GM23248 (cell line): ENCODE measurements around the gene BAZ2B. TPM values are rescaled to one million over a fixed set of nuclear protein-coding genes. Genes with fewer than 3 reads are reported as not detected.

Source experiments
- DNase-seq: peaks from one replicate; pipeline ENCODE4 v3.0.0-alpha.2; 2015
- H2AFZ ChIP-seq: fragments of 200-600 bp; sonication (generic); 2 replicates; pipeline ENCODE4 v1.6.1; 2016; ENCODE audit warnings: antibody characterized with exemption
- H3F3A ChIP-seq: fragments of 200-600 bp; sonication (generic); 2 replicates; pipeline ENCODE4 v1.6.1; 2016; ENCODE audit warnings: mild to moderate bottlenecking, antibody characterized with exemption, mixed run types; ENCODE audit not compliant: insufficient read depth
- H3K27ac ChIP-seq: fragments of 200-600 bp; sonication (generic); 2 replicates; pipeline ENCODE4 v1.5.1; 2016; ENCODE audit warnings: mild to moderate bottlenecking
- H3K27me3 ChIP-seq: fragments of 200-600 bp; sonication (generic); replicated peaks from 2 replicates; pipeline ENCODE4 v1.6.1; 2016; ENCODE audit warnings: mild to moderate bottlenecking; ENCODE audit not compliant: insufficient read depth
- H3K36me3 ChIP-seq: fragments of 200-600 bp; sonication (generic); 2 replicates; pipeline ENCODE4 v1.6.1; 2016; ENCODE audit warnings: low read depth, mild to moderate bottlenecking
- H3K4me1 ChIP-seq: fragments of 200-600 bp; sonication (generic); 2 replicates; pipeline ENCODE4 v1.6.1; 2016; ENCODE audit warnings: mild to moderate bottlenecking; ENCODE audit not compliant: insufficient read depth
- H3K4me2 ChIP-seq: fragments of 200-600 bp; sonication (generic); one replicate; pipeline ENCODE4 v1.6.1; 2016; ENCODE audit warnings: mild to moderate bottlenecking; ENCODE audit not compliant: unreplicated experiment
- H3K4me3 ChIP-seq: fragments of 200-600 bp; sonication (generic); 2 replicates; pipeline ENCODE4 v1.5.1; 2016; ENCODE audit warnings: mild to moderate bottlenecking
- H3K79me2 ChIP-seq: fragments of 200-600 bp; sonication (generic); 2 replicates; pipeline ENCODE4 v1.6.1; 2016; ENCODE audit warnings: mild to moderate bottlenecking; ENCODE audit not compliant: insufficient read depth
- H3K9ac ChIP-seq: fragments of 200-600 bp; sonication (generic); 2 replicates; pipeline ENCODE4 v1.6.1; 2016; ENCODE audit warnings: mild to moderate bottlenecking
- H3K9me2 ChIP-seq: fragments of 200-600 bp; sonication (generic); 2 replicates; pipeline ENCODE4 v1.6.1; 2016; ENCODE audit warnings: mixed run types, mild to moderate bottlenecking, moderate library complexity; ENCODE audit not compliant: insufficient read depth
- H3K9me3 ChIP-seq: fragments of 200-600 bp; sonication (generic); one replicate; pipeline ENCODE4 v1.6.1; 2017; ENCODE audit warnings: low read depth
- H4K20me1 ChIP-seq: fragments of 200-600 bp; sonication (generic); 2 replicates; pipeline ENCODE4 v1.6.0; 2016; ENCODE audit not compliant: insufficient read depth
- EZH2 ChIP-seq: fragments of 200-600 bp; sonication (generic); IDR thresholded peaks from 2 replicates; pipeline ENCODE4 v1.6.1; 2018; ENCODE audit warnings: antibody characterized with exemption, mild to moderate bottlenecking; ENCODE audit not compliant: insufficient read depth, poor library complexity, severe bottlenecking
- EZH2phosphoT487 ChIP-seq: fragments of 200-600 bp; sonication (generic); IDR thresholded peaks from 2 replicates; pipeline ENCODE4 v1.6.1; 2018; ENCODE audit warnings: antibody characterized with exemption, moderate library complexity, mild to moderate bottlenecking, low read depth; ENCODE audit not compliant: insufficient read depth
- WGBS, 2 experiments: methylation state at CpG; one replicate each; pipeline ENCODE4 v1.1.6; 2015 to 2017; ENCODE audit warnings: low lambda C conversion rate in 2 of 2, low coverage in 1 of 2; ENCODE audit errors: missing lambda C conversion rate in 2 of 2; 5-methylcytosine and 5-hydroxymethylcytosine counted together
- in situ Hi-C: fragments of 300-500 bp; cut with MboI; formaldehyde crosslinking; loops from 2 replicates; pipeline ENCODE4 v1.15.0; 2020
- polyA plus RNA-seq: library from polyadenylated mRNA; unstranded; fragments of >200 nt; fragmentation: Nextera tagmentation; extraction: Ambion mirVana; gene quantifications from 2 replicates; pipeline ENCODE4 v1.2.1, GENCODE V29; 2016
- total RNA-seq: library from RNA; depleted of rRNA; stranded (reverse); fragments of >200 nt; shearing (Covaris generic); gene quantifications from 2 replicates; pipeline ENCODE4 v1.2.3, GENCODE V29; 2014

Gene BAZ2B
- total and polyA plus RNA-seq, 2 experiments from 2014 or later: 17.0 to 20.5 TPM

GRCh38 chr2:159439421-159439820, 176.9 kb downstream of the BAZ2B start:
- in situ Hi-C loops: no loop called here
- no peaks in the 10 kb centered on the region for H3K27me3 ChIP-seq
- no peaks in the 10 kb centered on the region for H4K20me1 ChIP-seq

GRCh38 chr2:159438720-159439353, 177.5 kb downstream of the BAZ2B start:
- H3F3A ChIP-seq: no peaks in the 10 kb centered on the region
- in situ Hi-C loops: no loop called here
- no peak overlapping the region for H3K27ac ChIP-seq
- DNase-seq: no peak
- H3K9me3 ChIP-seq: no peaks in the 10 kb centered on the region
- H3K4me1 ChIP-seq: no peaks in the 10 kb centered on the region
- no peak overlapping the region for H2AFZ ChIP-seq
- H3K9me2 ChIP-seq: no peaks in the 10 kb centered on the region
- TF ChIP-seq EZH2phosphoT487 (no peak), EZH2 (no peak)
- H3K9ac ChIP-seq: no peak overlapping the region
- H3K27me3 ChIP-seq: no peaks in the 10 kb centered on the region
- H4K20me1 ChIP-seq: no peaks in the 10 kb centered on the region
- H3K4me3 ChIP-seq: no peak overlapping the region
- 97 to 98% methylated on average over 5 of the region's 5 CpGs for WGBS, 2 experiments
- H3K4me2 ChIP-seq: no peak overlapping the region
- H3K79me2 ChIP-seq: no peaks in the 10 kb centered on the region
- peaks cover 24% of the 10 kb centered on the region for H3K36me3 ChIP-seq

More at GRCh38 chr2:159439421-159439820, 176.9 kb downstream of the BAZ2B start:
- Histone ChIP-seq H3K27ac (no peak overlapping the region), H3K9ac (no peak overlapping the region), H3F3A (no peaks in the 10 kb centered on the region), H3K79me2 (no peaks in the 10 kb centered on the region), H3K4me3 (no peak overlapping the region), H3K4me1 (no peaks in the 10 kb centered on the region), H3K36me3 (peaks cover 27% of the 10 kb centered on the region), H3K9me2 (no peaks in the 10 kb centered on the region), H2AFZ (no peak overlapping the region), H3K4me2 (no peak overlapping the region), H3K9me3 (no peaks in the 10 kb centered on the region)
- DNase-seq: no peak
- TF ChIP-seq EZH2phosphoT487 (no peak), EZH2 (no peak)

- in situ Hi-C loops: no loop called here
- Histone ChIP-seq H3K79me2 (no peaks in the 10 kb centered on the region), H3K27me3 (no peaks in the 10 kb centered on the region), H3K9me3 (no peaks in the 10 kb centered on the region), H3K27ac (no peak overlapping the region), H3K36me3 (peaks cover 24% of the 10 kb centered on the region), H3K4me1 (no peaks in the 10 kb centered on the region), H3K9me2 (no peaks in the 10 kb centered on the region), H3K4me2 (no peak overlapping the region), H4K20me1 (no peaks in the 10 kb centered on the region), H3K9ac (no peak overlapping the region), H3K4me3 (no peak overlapping the region), H3F3A (no peaks in the 10 kb centered on the region), H2AFZ (no peak overlapping the region)
- WGBS, 2 experiments: 84 to 88% methylated on average over 3 of the region's 3 CpGs
- TF ChIP-seq EZH2 (no peak), EZH2phosphoT487 (no peak)
- DNase-seq: no peak
These were observed 178.1 kb downstream of the BAZ2B start for GRCh38 chr2:159438284-159438683.

- no peak overlapping the region for H3K27ac ChIP-seq
- no peaks in the 10 kb centered on the region for H3F3A ChIP-seq
- no peaks in the 10 kb centered on the region for H3K79me2 ChIP-seq
- peaks cover 30% of the 10 kb centered on the region; the same call in 1 of the 2 replicates for H3K36me3 ChIP-seq
- no peak overlapping the region for H3K4me3 ChIP-seq
- H3K4me2 ChIP-seq: no peak overlapping the region
- H3K9me3 ChIP-seq: no peaks in the 10 kb centered on the region
- H2AFZ ChIP-seq: no peak overlapping the region
- H3K9me2 ChIP-seq: no peaks in the 10 kb centered on the region
- no peaks in the 10 kb centered on the region for H3K4me1 ChIP-seq
- no peak overlapping the region for H3K9ac ChIP-seq
- whole genome bisulfite sequencing, 2 experiments: 98 to 100% methylated on average over 1 of the region's 1 CpG
- DNase-seq: no peak
- no peaks in the 10 kb centered on the region for H3K27me3 ChIP-seq
- no peak for TF ChIP-seq EZH2
- TF ChIP-seq EZH2phosphoT487: no peak
- in situ Hi-C loops: no loop called here
- no peaks in the 10 kb centered on the region for H4K20me1 ChIP-seq
These were observed 183.7 kb downstream of the BAZ2B start for GRCh38 chr2:159432610-159433009.

- TF ChIP-seq EZH2phosphoT487: no peak
- no peak for TF ChIP-seq EZH2
- no peak overlapping the region for H3K27ac ChIP-seq
- no peaks in the 10 kb centered on the region for H3K79me2 ChIP-seq
- no peak overlapping the region for H3K9ac ChIP-seq
- no peaks in the 10 kb centered on the region for H3K9me2 ChIP-seq
- no peaks in the 10 kb centered on the region for H3K9me3 ChIP-seq
- 74% methylated on average over 2 of the region's 2 CpGs for WGBS, 2 experiments
- no peak overlapping the region for H3K4me2 ChIP-seq
- peaks cover 31% of the 10 kb centered on the region for H3K36me3 ChIP-seq
- H3F3A ChIP-seq: no peaks in the 10 kb centered on the region
- H3K4me1 ChIP-seq: no peaks in the 10 kb centered on the region
- H3K27me3 ChIP-seq: no peaks in the 10 kb centered on the region
- no peak overlapping the region for H2AFZ ChIP-seq
- H3K4me3 ChIP-seq: no peak overlapping the region
- in situ Hi-C loops: no loop called here
- DNase-seq: no peak
- H4K20me1 ChIP-seq: no peaks in the 10 kb centered on the region
These were observed 189.3 kb downstream of the BAZ2B start for GRCh38 chr2:159427048-159427447.
